Upper lobe of left lung (tissue), 6 donors: Measurements from ENCODE around the gene MICAL2. TPM values are rescaled to one million over a fixed set of nuclear protein-coding genes. Genes with fewer than 3 reads are reported as not detected.
A peak's percentile ranks its signal among the peaks of the same experiment; 100 is the strongest.

ENCODE experiments used
- ATAC-seq, 2 donors: fragments of 200-7000 bp; cut with Tn5 transposase; one replicate each; pipeline ENCODE4 v1.9.1; 2022; ENCODE audit warnings: mild to moderate bottlenecking in 2 of 2, moderate library complexity in 2 of 2; ENCODE audit not compliant: low FRiP score in 2 of 2
- DNase-seq, 2 donors: peaks; one replicate each; pipeline ENCODE4 v3.0.0-alpha.2; 2019 to 2020
- H3K27ac ChIP-seq, 4 donors: fragments of 200-600 bp; sonication (generic); one replicate each; pipeline ENCODE4 v1.5.1; 2016 to 2019
- H3K27me3 ChIP-seq, 4 donors: fragments of 200-600 bp; sonication (generic); one replicate each; pipeline ENCODE4 v1.5.1; 2017 to 2019
- H3K36me3 ChIP-seq, 4 donors: fragments of 200-600 bp; sonication (generic); one replicate each; pipeline ENCODE4 v1.5.1; 2016 to 2019
- H3K4me1 ChIP-seq, 4 donors: fragments of 200-600 bp; sonication (generic); one replicate each; pipeline ENCODE4 v1.5.1; 2018 to 2019
- H3K4me3 ChIP-seq, 4 donors: fragments of 200-600 bp; sonication (generic); one replicate each; pipeline ENCODE4 v1.5.1; 2017 to 2019; ENCODE audit warnings: mild to moderate bottlenecking in 2 of 4, moderate library complexity in 1 of 4
- H3K9me3 ChIP-seq, 4 donors: fragments of 200-600 bp; sonication (generic); one replicate each; pipeline ENCODE4 v1.5.1; 2018 to 2019
- CTCF ChIP-seq, 6 experiments: fragments of 450-650 bp in 4 of 6; fragments of 200-600 bp in 2 of 6; sonication (generic) in 2 of 6; IDR thresholded peaks; one replicate each; pipeline ENCODE4 v1.5.1; 2016 to 2019; ENCODE audit warnings: antibody characterized with exemption in 6 of 6
- EP300 ChIP-seq, 4 donors: sonication (generic); formaldehyde crosslinking; IDR thresholded peaks; one replicate each; pipeline ENCODE4 v1.5.1; 2017; ENCODE audit warnings: antibody characterized with exemption in 4 of 4, control low read depth in 2 of 4
- POLR2A ChIP-seq, 4 donors: fragments of 450-650 bp; IDR thresholded peaks; one replicate each; pipeline ENCODE4 v1.5.1; 2016 to 2017; ENCODE audit warnings: antibody characterized with exemption in 4 of 4, mild to moderate bottlenecking in 2 of 4
- POLR2AphosphoS5 ChIP-seq, 2 donors: sonication (generic); formaldehyde crosslinking; IDR thresholded peaks; one replicate each; pipeline ENCODE4 v1.5.1; 2017; ENCODE audit warnings: antibody characterized with exemption in 2 of 2
- WGBS, 2 donors: methylation state at CpG; one replicate each; pipeline ENCODE4 v1.1.5; 2017 to 2018; 5-methylcytosine and 5-hydroxymethylcytosine counted together
- total RNA-seq, 6 donors: library from RNA; depleted of rRNA in 4 of 6; stranded (reverse); fragments of >200 nt in 4 of 6; gene quantifications; one replicate each; pipeline versions ENCODE4 v1.1.0 to v1.2.1, GENCODE V29; 2016 to 2021
- donor health status: DM: no; HTN: no; CAD: no; lungs with moderate emphysema.
- donor health status: DM: no; HTN: yes; CAD: no; lungs with severe emphysema.

The MICAL2 gene
- total RNA-seq, 6 donors from 2014 or later: 138 to 327 (median 175) TPM

GRCh38 chr11:12292766-12293165, 182.4 kb downstream of the MICAL2 start:
- WGBS, 2 donors: 93 to 100% methylated on average over 1 of the region's 1 CpG
- TF ChIP-seq POLR2A (IDR thresholded peaks at IDR 0.05): no peak
- no peak for TF ChIP-seq CTCF (IDR thresholded peaks at IDR 0.05)
- TF ChIP-seq POLR2AphosphoS5 (IDR thresholded peaks at IDR 0.05): no peak
- TF ChIP-seq EP300 (IDR thresholded peaks at IDR 0.05): no peak
- no peak for DNase-seq
- no peak for ATAC-seq
- Histone ChIP-seq H3K4me3 (no peak overlapping the region), H3K9me3 (no peaks in the 10 kb centered on the region), H3K27ac (no peak overlapping the region), H3K36me3 (peaks cover 0 to 8% (median 0%) of the 10 kb centered on the region in 4 donors), H3K27me3 (no peaks in the 10 kb centered on the region), H3K4me1 (no peaks in the 10 kb centered on the region)

GRCh38 chr11:12293486-12293885, 183.1 kb downstream of the MICAL2 start:
- Histone ChIP-seq H3K9me3 (peaks cover 0 to 3% (median under 1%) of the 10 kb centered on the region in 4 donors), H3K36me3 (peaks cover 0 to 8% (median 0%) of the 10 kb centered on the region in 4 donors), H3K4me3 (no peak overlapping the region), H3K4me1 (no peaks in the 10 kb centered on the region), H3K27ac (no peak overlapping the region), H3K27me3 (no peaks in the 10 kb centered on the region)
- DNase-seq (no peak), ATAC-seq (peak in 1 of 2 donors; percentile 32)
- WGBS, 2 donors: 94 to 98% methylated on average over 6 of the region's 6 CpGs
- TF ChIP-seq POLR2A (IDR thresholded peaks at IDR 0.05) (no peak), CTCF (IDR thresholded peaks at IDR 0.05) (no peak), EP300 (IDR thresholded peaks at IDR 0.05) (no peak), POLR2AphosphoS5 (IDR thresholded peaks at IDR 0.05) (no peak)

GRCh38 chr11:12294613-12295012, 184.2 kb downstream of the MICAL2 start:
- Histone ChIP-seq H3K36me3 (peaks cover 0 to 8% (median 0%) of the 10 kb centered on the region in 4 donors), H3K4me1 (no peaks in the 10 kb centered on the region), H3K9me3 (peaks cover 0 to 12% (median 5%) of the 10 kb centered on the region in 4 donors), H3K27me3 (no peaks in the 10 kb centered on the region), H3K4me3 (no peak overlapping the region), H3K27ac (no peak overlapping the region)
- ATAC-seq (no peak), DNase-seq (no peak)
- TF ChIP-seq POLR2AphosphoS5 (IDR thresholded peaks at IDR 0.05) (no peak), POLR2A (IDR thresholded peaks at IDR 0.05) (no peak), CTCF (IDR thresholded peaks at IDR 0.05) (no peak), EP300 (IDR thresholded peaks at IDR 0.05) (no peak)
- 85 to 86% methylated on average over 5 of the region's 5 CpGs for WGBS, 2 donors

GRCh38 chr11:12295943-12296342, 185.6 kb downstream of the MICAL2 start:
- H3K27me3 ChIP-seq: no peaks in the 10 kb centered on the region
- peaks cover 0 to 8% (median 0%) of the 10 kb centered on the region in 4 donors for H3K36me3 ChIP-seq
- no peaks in the 10 kb centered on the region for H3K4me1 ChIP-seq
- peaks cover 0 to 12% (median 5%) of the 10 kb centered on the region in 4 donors for H3K9me3 ChIP-seq
- no peak for ATAC-seq
- TF ChIP-seq EP300 (IDR thresholded peaks at IDR 0.05) (no peak), POLR2A (IDR thresholded peaks at IDR 0.05) (no peak), POLR2AphosphoS5 (IDR thresholded peaks at IDR 0.05) (no peak), CTCF (IDR thresholded peaks at IDR 0.05) (no peak)
- DNase-seq: no peak
- H3K4me3 ChIP-seq: no peak overlapping the region
- WGBS, 2 donors: 86 to 91% methylated on average over 2 of the region's 2 CpGs
- H3K27ac ChIP-seq: no peak overlapping the region

- DNase-seq (no peak), ATAC-seq (no peak)
- no peaks in the 10 kb centered on the region for H3K4me1 ChIP-seq
- peaks cover 0 to 12% (median 5%) of the 10 kb centered on the region in 4 donors for H3K9me3 ChIP-seq
- no peak overlapping the region for H3K4me3 ChIP-seq
- H3K27ac ChIP-seq: no peak overlapping the region
- 94 to 97% methylated on average over 3 of the region's 3 CpGs for WGBS, 2 donors
- H3K27me3 ChIP-seq: no peaks in the 10 kb centered on the region
- no peak for TF ChIP-seq CTCF (IDR thresholded peaks at IDR 0.05)
- no peak for TF ChIP-seq POLR2AphosphoS5 (IDR thresholded peaks at IDR 0.05)
- no peak for TF ChIP-seq POLR2A (IDR thresholded peaks at IDR 0.05)
- TF ChIP-seq EP300 (IDR thresholded peaks at IDR 0.05): no peak
- H3K36me3 ChIP-seq: peaks cover 0 to 6% (median 0%) of the 10 kb centered on the region in 4 donors
These were observed 188.2 kb downstream of the MICAL2 start for GRCh38 chr11:12298610-12299009.
